ENCODE data around the gene TTC32. TPM values are rescaled to one million over a fixed set of nuclear protein-coding genes. Genes with fewer than 3 reads are reported as not detected.

Gene TTC32
- total RNA-seq, 1 donor from 2014 or later: 8.1 TPM

GRCh38 chr2:19876751-19877150, 25.0 kb downstream of the TTC32 start:
- no peak for DNase-seq

- no peak for DNase-seq
Observed at GRCh38 chr2:19875280-19875679, 26.5 kb downstream of the TTC32 start.

GRCh38 chr2:19874726-19875125, 27.1 kb downstream of the TTC32 start:
- DNase-seq: no peak

- no peak for DNase-seq
Observed at GRCh38 chr2:19873014-19873413, 28.8 kb downstream of the TTC32 start.

GRCh38 chr2:19872302-19872701, 29.5 kb downstream of the TTC32 start:
- no peak for DNase-seq

GRCh38 chr2:19871836-19872235, 29.9 kb downstream of the TTC32 start:
- DNase-seq: no peak

- DNase-seq: no peak
Observed at GRCh38 chr2:19870792-19871191, 31.0 kb downstream of the TTC32 start.

GRCh38 chr2:19868701-19869580, 32.8 kb downstream of the TTC32 start:
- DNase-seq: peak; percentile 53

GRCh38 chr2:19868224-19868623, 33.6 kb downstream of the TTC32 start:
- DNase-seq: no peak

- no peak for DNase-seq
Observed at GRCh38 chr2:19866771-19867170, 35.0 kb downstream of the TTC32 start.

GRCh38 chr2:19865151-19865550, 36.6 kb downstream of the TTC32 start:
- no peak for DNase-seq

- no peak for DNase-seq
Observed at GRCh38 chr2:19864381-19864780, 37.4 kb downstream of the TTC32 start.

- DNase-seq: peak; percentile 73
Observed at GRCh38 chr2:19863303-19864041, 38.3 kb downstream of the TTC32 start.

- no peak for DNase-seq
Observed at GRCh38 chr2:19861813-19862212, 40.0 kb downstream of the TTC32 start.

GRCh38 chr2:19860022-19860421, 41.8 kb downstream of the TTC32 start:
- DNase-seq: no peak

- DNase-seq: no peak
Observed at GRCh38 chr2:19859565-19859964, 42.2 kb downstream of the TTC32 start.

GRCh38 chr2:19857806-19858205, 44.0 kb downstream of the TTC32 start:
- no peak for DNase-seq

GRCh38 chr2:19857100-19857499, 44.7 kb downstream of the TTC32 start:
- DNase-seq: no peak

- DNase-seq: peak; percentile 34
Observed at GRCh38 chr2:19855542-19856431, 46.0 kb downstream of the TTC32 start.

- no peak for DNase-seq
Observed at GRCh38 chr2:19854596-19855541, 46.9 kb downstream of the TTC32 start.

GRCh38 chr2:19851116-19851695, 50.6 kb downstream of the TTC32 start:
- no peak for DNase-seq
